Activated T-helper 1 cell treated with Interleukin-2 at 50 U/mL for 16 hours (primary cell): ENCODE data around the gene ETV1.

Source experiments
- DNase-seq: peaks from one replicate; pipeline ENCODE4 v3.0.0-alpha.2; 2020; ENCODE audit warnings: low read depth

Gene ETV1

DNA sequence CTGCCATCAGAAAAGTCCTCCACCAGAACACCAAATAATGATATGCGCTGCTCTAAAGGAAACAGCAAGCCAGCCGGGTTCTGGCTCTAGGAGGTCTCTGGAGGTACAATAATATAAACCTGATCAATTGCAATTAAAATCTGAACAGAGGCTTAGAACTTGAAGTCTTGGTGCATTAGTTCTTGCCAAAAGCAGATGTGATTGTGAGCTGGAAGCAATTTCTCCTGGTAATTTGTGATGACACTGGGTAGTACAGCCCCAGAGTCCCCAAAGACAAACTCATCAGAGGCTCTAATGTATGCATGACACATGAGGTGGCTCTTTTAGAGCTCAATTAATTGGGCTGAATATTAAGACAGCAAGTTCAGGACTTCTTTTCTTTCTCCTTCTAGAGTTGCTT is 3.3 kb downstream of the ETV1 start:
- DNase-seq: no peak

DNA sequence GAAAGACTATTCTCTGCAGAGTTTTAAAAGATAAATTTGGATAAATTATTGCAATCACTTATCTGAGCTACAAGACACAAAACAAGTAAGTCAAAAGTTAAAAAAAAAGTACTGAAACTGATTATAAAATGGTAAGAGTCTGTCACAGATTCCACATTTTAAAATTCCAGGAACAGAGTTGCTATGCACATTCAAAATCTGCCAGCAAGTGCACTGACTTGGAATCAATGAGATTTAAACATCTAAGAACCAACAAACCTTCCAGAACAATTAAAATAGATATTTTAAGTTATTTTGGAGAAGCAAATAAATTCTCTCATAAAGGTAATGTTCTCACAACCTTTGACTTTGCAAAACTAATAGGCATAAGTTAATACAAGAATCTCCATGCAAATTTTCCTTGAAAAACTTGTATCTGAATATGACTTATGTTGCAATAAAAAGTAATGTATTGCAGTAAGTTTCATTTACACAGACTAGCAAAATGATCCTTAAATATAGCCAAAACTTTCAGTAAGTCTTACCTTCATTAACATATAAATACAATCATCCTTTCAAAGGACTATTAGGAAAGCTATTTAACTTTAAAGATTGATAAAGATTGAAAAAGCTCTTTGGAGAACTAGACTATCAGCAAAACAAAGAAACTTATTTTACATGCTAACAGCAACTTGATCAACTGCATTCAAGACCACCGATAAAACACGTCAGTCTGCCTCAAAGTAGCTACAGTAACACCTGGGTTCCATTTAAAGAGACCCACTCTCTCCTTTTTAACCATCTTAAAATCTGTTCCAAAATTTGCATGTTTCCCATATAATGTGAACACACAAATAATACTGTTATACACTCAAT is 4.4 kb downstream of the ETV1 start:
- no peak for DNase-seq

DNA sequence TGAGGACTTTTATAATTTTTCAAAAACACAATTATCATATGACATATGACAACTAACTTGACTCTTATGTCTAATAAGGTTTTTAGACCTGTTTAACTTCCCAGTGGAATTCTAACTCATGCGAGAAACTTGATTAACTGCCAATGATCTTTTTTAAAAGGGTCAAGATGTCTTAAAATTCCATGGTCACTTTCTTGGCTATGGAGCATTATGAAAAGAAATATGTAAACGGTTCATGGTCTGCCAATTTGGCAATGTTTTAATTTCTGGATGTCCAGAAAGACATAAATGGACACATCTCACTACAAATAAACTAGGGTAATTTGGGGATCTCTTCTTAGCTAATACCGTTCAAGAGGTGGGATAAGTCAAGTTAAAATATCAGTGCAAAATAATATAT is 5.4 kb downstream of the ETV1 start:
- DNase-seq: no peak

DNA sequence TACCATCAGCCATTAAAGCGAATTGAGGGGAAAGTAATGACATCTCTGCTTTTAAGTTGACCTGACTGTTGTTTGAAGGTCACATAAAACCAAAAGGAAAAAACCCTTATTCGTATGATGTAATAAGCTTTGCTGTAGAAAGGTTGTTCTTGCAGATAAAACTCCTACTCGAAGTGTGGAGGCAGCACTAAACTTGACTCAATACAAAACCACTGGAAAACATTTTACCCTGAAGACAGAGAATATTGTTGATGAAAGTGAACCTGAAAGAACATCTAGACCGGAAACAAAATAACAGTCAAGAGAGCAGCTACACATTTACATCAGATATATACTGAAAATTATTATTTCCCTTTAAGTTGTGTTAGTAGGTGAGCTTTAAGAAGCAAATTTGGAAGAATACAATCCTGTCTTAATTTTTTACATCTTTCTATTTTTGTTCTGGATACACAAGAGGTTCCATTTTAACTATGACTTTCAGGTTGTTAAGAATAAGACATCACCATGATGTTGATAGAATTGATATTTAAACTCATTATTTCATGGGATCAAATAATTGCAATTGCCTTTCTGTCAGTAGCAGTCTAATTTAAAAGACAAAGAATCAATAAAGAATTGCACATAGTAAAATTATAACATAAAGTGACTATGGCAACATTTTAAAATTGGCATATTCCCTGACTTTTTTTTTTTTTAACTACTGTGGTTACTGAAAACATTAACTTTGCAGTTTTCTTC is 6.4 kb downstream of the ETV1 start:
- DNase-seq: no peak

DNA sequence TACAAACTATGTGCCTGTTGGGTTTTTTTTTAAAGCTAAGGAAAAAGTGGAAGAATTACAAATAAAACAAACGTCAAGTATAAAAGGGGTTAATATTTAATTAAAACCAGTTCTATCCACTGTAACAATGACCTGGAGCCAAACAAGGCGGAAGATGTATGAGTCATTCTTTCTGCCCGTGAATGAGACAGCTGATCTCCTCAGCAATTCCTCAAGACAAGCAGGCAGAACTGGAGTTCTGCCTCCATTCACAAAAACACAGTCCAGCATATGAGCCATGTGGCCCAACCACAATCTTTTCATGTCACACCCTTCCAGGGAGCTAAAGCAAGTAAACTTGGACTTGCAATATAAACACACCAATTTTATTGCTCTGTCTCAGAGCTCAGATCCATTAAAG is 8.4 kb downstream of the ETV1 start:
- DNase-seq: no peak

DNA sequence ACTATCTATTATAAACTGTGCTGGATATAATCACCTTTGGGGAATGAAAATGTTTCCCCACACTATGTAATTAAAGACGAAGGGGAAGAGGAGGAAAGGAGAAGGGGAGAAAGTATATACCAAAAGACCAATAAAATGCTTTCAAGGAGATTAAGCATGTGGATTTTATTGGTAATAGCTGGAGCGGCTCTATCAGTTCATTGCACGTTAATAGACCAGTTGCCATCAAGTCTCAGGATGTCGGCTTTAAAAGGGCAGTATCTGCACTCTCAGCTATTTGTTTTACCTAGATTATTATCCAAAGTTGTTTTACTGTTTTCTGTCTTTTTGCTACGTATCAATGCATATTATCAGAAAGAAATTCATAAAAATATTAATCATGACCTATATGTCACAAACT is 9.0 kb downstream of the ETV1 start:
- DNase-seq: no peak

DNA sequence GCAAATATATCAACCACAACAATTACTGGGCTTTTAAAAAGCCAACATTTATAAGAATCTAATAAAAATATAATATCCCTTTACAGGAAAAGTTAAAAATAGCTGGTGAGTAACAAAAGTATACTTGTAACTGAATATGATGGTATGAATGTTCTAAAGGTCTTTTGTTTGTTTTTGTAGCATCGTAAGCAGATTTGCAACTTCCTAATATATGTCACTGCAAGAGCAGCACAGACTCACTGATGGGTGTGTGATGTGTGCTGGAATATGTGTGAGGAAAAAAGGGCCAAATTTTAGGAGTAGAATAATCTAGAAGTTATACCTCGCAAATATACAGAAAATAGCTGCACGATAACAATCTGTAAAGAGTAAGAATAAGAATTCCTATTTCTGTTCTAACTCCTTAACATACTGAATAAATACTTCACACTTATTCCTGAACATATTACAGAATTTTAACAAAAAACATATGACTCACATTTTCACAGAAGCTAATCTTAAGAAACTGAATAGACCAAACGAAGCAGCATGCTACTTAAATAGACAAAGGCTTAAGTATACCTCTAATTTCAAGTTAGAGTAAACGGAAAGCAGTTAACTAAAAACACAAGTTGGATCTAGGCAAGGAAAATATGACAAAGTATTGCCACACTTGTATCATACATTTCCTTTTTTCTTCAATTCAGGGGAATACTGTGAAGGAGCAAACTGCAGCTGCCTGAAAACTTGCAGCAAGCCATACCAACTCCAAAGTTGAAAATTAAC is 9.6 kb downstream of the ETV1 start:
- no peak for DNase-seq

DNA sequence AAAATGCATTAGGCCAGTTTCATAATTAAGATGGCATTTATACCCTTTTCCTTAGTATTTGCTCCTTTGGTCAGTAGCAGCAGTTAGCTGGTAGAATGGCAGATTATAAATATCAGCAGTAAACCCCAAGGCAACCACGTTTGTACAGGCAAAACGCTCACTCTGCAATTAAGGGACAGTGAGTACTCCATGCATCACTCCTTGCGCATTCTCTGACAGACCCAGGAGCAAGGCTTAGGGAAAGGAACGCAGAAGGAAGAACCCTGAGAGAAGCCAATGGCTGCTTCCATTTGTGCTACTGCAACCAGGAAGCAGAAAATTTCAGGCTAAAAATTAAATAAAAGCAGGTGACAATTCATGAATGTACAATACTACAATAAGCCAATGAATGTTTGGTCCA is 12.9 kb downstream of the ETV1 start:
- DNase-seq: no peak

DNA sequence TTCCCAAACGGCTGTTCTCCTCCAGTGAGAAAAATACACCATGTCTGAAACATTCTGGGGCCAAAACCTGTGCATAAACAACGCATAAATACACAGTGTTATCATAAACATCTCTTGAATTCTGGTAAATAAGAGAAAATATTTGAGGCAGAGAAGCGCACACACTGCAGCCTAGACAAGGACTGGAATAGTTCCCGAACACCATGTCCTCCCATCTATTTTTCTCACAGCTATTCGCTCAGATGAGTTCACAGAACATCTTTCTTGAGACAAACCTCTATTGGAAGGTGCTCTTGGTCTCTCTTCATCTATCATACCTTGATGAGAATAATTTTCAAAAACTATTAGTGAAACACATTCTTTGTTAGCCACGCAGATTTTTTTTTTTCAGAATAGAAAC is 24.4 kb downstream of the ETV1 start:
- DNase-seq: no peak

DNA sequence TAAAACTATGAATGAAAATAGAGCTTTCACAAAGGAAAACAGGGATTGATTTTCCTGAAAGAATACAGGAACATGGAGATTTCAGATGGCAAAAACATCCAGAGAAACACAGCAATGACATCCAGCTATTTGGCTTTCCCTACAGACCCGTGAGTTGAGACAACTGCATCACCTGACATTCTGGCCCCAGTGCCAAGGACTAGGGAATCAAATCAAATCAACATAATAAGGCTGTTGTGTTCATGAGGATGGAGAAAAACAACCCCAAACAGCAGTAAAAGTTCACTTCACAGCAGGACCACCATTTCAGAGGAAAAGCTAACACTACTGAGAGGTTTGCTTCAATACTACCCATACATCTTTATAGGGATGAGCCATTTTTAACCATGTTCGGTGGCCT is 25.5 kb downstream of the ETV1 start:
- DNase-seq: no peak

DNA sequence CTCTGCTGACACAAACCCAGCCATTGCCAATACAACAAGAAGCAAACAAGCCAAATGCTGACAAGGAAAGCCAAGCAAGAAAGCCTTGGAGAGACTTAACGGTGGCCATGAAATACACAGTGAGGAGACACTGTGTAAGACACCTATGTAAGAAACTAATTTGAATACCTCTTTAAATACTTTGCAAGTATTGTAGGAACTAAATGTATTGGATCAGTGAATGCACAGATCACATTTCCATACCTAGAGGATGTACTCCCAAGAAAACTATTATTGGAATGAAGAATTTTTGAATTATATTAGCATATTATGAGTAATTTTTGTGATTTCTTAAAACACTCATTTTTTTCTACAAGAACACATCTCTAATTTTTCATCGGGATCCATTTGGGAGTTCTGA is 34.0 kb downstream of the ETV1 start:
- DNase-seq: no peak

DNA sequence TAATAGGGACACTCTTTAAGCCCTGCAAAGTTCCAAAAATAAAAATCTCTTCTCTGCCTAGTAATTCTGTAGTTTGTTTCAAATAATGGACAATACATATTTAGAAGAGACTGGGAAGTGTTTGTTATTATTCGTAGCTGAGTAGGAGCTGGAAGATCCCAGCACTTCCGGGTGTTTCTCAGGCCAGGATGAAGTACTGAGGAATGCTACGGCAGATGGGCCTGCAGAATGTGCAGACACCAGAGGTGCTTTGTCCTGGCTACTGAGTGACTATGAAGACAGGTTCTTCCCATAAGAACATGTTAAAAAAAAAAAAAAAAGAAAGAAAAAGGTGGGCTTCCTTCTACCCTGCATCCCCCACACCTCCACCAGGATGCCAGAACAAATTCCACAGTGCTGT is 36.1 kb downstream of the ETV1 start:
- no peak for DNase-seq

DNA sequence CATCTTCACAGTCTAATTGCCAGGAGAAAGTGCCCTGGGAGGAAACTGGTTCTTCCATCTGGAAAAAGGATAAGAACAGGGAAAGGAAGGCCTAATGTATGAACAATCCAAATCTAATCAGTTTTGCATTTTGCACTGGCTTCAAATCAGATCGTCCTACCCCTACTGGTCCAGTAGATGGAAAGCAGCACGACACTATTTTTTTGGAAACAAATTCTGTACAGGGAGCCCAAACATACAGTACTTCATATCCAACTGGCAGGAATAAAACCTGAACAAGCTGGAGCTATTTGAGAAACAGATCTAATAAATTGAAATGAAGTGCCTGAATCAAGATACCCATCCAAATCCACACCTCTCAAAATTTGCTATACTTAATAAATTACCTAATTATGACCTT is 36.5 kb downstream of the ETV1 start:
- DNase-seq: no peak

DNA sequence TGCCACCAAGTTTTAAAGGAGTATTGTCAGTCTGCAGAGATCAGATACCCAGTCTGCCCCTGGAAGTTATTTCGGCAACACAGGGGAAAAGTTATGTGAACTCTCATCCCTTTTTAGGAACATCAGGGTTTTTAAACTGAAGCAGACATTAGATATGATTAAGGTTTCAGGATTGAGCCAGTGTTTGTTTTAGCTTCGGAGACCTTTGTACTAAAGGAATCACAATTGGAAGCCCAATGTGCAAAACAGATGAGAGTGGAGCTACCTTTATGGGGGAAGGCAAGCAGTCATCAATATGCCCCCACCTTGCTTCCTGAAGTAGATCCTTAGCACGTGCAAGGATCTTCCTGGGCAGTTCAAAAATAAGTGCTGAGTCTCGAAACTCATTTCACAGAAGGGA is 39.5 kb downstream of the ETV1 start:
- DNase-seq: no peak

DNA sequence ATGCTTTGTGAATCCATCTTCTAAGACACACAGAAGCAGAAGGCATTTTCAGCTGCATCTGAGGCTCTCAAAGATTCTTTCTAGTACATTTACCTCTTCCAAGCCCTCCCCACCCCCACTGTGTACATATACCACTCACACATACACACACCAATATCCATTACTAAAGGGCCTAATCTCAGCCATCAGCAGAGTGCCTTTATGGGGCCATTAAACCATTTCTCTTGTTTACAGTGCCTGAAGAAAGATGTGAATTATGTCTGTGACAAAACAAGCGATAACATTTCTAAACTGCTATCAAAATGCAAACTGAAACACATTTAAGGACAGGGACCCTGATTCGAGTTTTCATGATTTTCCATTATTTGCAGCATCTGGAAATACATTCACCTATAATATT is 40.0 kb downstream of the ETV1 start:
- DNase-seq: no peak

DNA sequence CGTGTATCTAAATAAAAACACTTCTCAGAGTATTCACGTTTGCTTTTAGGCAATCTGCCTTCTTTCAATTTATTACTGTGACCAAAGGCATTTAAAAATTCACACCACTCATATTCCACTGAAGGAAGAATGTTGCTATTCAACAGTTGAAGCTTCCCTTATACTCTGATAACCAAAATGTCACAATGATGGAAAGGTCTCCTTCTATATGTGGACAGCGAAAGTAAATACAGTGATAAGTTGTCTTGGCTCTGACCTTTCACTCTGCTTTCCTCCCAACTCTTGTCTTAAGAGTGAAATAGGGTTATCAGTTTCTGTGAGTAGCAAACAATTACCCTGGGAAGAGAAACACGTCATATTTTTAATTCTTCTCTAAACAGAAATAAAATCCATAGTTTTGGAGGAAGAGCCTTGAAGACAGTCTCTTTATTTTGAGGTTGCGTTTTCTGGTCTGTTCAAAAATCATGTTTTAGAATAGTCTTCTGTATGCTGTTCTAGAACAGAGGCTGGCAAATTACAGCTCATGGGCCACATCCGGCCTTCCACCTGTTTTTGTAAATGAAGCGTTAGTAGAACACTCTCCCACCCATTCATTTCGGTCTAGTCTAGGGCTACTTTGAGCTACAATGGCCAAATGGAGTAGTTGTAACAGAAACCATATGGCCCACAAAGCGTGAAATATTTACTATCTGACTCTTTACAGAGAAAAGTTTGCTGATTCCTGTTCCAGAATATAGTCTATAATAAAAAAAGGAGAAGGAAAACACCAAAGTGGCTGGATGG is 41.3 kb downstream of the ETV1 start:
- DNase-seq: no peak

DNA sequence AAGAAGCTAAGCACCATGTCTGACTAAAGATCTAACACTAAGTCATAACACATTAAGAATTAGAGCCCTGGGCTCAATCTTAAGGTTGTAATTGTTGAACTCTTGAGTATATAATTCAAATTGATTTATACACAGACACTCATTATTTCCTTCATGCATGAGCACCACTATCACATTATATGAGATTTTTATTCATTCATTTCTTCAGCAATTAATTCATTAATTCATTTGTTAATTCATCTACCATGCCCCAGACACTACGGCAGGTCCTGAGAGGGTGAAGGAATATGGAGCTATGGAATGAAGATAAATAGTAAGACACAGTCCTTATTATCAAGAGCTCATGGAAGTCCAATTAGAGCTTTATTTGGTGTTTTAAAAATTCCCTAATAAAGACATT is 41.9 kb downstream of the ETV1 start:
- no peak for DNase-seq

DNA sequence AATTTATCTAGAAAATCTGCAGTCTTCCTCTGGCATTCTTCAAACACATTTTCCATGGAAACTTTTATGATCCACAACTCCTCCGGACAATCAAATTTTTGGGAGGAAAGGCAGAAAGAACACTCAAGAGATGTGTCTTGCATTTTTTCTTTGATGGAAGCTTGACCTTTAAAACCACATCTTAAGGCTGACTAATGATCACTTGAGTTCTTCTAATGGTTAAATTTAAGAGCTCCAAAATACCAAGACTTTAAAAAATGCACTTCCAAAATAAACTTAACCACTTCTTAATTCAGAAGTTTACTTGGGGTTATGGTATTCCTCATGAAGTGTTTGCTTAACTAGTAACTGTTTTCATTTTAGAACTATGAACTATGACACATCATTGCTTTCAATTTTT is 43.3 kb downstream of the ETV1 start:
- DNase-seq: no peak

DNA sequence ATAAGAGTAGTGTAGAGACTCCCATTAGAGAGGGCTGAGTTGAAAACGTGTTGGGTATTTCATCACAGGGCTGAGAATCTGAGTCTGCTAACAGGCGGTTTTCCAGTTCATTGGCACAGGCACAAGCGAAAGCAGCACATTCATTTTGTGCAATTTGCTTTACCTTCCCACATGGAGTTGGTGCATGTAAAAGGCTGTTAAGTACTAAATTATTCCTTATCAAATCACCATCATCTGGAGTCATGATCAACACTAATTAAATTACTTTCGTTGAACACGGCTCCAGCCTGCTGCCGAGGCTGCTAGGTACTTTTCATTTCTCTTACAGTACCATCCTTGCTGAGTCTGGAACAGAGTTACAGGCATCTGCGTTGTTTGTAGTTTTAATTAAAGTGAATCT is 43.8 kb downstream of the ETV1 start:
- DNase-seq: no peak

DNA sequence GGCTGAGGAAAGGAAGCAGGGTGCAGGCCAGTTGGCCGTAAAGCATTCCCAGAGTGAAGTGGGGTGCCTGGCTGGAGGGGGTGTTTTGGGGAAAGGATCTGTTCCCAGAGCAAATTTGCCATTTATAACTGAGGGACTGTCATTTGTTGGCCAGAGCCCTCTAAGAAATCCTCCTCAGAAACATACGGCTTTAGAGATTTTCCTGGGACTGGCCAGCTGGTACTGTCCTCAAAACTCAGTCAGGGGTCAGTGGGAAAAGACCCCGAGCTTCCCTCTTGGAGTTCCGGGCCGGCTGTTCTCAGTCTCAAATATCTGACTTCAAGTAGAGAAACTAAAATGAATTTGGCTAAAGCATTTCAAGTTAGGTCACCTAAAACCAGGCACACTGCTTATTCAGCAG is 55.9 kb downstream of the ETV1 start:
- DNase-seq: no peak

DNA sequence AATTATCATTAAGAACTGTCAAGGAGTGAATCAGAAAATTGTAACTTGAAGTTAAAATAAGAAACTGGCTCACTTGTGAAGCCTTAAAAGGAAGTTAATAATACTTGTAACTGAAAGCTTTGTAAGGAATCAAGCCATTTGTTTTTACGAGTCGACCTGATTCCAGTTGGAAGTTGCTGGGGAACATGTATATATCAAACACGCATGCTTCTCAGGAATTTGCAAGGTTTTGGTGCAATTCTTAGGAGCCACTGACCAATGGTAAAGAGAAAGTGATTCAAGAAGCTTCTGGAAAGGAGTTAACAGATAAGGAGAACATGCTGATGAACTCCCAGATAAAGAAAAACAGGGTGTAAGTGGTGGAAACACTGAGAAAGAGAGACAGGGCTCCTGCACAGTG is 56.4 kb downstream of the ETV1 start:
- DNase-seq: no peak

DNA sequence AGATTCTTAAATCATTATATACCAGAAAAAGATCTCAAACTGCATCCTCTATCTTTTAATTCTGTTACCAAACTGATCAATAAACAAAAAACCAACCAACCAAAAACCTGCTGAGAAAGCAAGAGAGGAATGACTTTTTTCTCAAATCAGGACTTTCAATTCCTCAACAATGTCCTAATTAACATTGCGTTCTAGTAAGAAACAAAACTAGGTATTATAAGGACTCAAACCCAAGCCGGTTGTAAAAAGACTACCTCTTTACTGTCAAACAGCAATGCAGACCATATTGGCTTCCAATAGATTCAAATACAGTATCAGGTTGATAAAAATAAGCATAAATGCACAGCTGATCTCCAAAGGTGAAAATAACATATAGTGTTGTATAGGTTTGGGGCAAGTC is 57.3 kb downstream of the ETV1 start:
- no peak for DNase-seq
